GM10248 (cell line): ENCODE measurements around the gene REL.

Source experiments
- CTCF ChIA-PET: fragments of 300-600 bp; sonication (Branson Sonifier 250); formaldehyde crosslinking; extraction: SDS; loops from one replicate; lab custom pipeline; 2021; ENCODE audit warnings: antibody characterized with exemption; lab: Yijun Ruan, JAX
- POLR2A ChIA-PET: fragments of 350-650 bp; sonication (Branson Sonifier 250); formaldehyde crosslinking; extraction: SDS; loops from one replicate; lab custom pipeline; 2020; ENCODE audit warnings: antibody characterized with exemption; lab: Yijun Ruan, JAX
- DNase-seq: peaks from one replicate; pipeline ENCODE4 v3.0.0; 2012; ENCODE audit errors: extremely low spot score
- TF ChIP-seq, protein P1 (sequence below): IDR thresholded peaks from 2 replicates; pipeline ENCODE4 v1.5.1; 2012; ENCODE audit warnings: mild to moderate bottlenecking, low read depth; ENCODE audit errors: extremely low read depth, missing control alignments, control extremely low read depth

Gene REL

DNA sequence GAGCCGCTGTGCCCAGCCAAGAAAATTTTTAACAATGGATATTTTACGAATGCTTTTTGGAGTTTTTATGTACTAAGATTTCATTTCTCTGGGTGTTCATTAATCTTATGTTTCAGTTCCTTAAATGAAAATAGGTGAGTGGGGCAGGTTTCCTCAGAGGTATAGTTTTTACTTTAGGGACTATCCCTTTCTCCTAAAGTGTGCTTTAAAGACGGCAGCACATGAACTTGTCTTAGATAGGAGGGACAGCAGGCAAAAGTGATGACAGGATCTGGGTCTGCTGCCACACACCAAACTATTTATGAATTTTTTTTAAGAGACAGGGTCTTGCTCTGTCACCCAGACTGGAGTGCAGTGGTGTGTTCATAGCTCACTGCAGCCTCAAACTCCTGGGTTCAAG lies 8.0 kb upstream of the REL start:
- DNase-seq = peak; percentile 76
- ChIA-PET POLR2A (no interaction called here), CTCF (interaction anchor here (0.7 kb wide), 1 partner anchor 14 kb away, joined by 3 read pairs; no protein-coding TSS in a partner anchor)
- TF ChIP-seq, protein P1, sequence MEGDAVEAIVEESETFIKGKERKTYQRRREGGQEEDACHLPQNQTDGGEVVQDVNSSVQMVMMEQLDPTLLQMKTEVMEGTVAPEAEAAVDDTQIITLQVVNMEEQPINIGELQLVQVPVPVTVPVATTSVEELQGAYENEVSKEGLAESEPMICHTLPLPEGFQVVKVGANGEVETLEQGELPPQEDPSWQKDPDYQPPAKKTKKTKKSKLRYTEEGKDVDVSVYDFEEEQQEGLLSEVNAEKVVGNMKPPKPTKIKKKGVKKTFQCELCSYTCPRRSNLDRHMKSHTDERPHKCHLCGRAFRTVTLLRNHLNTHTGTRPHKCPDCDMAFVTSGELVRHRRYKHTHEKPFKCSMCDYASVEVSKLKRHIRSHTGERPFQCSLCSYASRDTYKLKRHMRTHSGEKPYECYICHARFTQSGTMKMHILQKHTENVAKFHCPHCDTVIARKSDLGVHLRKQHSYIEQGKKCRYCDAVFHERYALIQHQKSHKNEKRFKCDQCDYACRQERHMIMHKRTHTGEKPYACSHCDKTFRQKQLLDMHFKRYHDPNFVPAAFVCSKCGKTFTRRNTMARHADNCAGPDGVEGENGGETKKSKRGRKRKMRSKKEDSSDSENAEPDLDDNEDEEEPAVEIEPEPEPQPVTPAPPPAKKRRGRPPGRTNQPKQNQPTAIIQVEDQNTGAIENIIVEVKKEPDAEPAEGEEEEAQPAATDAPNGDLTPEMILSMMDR = no peak

DNA sequence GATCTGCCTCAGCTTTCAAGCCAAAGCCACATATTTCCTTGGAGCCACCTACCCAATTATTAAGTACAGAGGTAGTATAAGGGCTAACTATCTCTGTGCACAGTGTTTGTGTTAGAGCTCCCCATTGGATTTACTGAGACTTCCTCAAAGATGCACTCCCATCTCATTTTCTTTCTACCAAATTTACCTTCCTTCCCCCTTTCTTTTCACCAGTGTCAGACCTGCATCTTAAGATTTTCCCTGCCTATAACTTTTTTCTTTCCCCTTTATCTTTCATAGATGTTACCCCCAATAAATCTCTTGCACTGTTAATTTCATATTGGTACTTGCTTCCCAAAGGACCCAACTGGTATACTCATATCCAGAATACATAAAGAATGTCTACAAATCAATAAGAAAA lies 5.9 kb upstream of the REL start:
- ChIA-PET CTCF (interaction anchor here (0.9 kb wide), 1 partner anchor 22 kb away, joined by 3 read pairs; no protein-coding TSS in a partner anchor), POLR2A (no interaction called here)
- TF ChIP-seq, protein P1 = no peak
- DNase-seq = no peak

DNA sequence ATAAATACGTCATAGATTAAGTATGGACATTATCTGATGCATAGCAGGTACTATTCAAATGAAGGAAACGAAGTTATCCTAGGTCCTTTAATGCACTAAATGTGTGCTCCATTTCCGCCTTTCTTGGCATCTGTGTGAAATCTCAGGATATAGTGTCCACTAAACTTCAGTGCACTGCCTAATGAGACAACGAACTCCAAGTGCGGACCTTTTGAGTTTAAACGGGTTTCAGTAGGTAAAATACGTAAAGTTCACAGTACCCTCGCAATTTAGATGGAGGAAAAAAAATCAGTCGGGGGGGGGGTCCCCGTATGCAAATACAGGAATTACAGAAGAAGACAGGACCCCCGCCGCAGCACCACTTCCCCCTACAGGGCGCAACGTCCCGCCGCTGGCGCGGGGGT lies 729 bp upstream of the REL start:
- TF ChIP-seq, protein P1 = peak; percentile 14
- DNase-seq = no peak
- ChIA-PET POLR2A (interaction anchor here (0.6 kb wide), 1 partner anchor 10 kb away, joined by 4 read pairs; no protein-coding TSS in a partner anchor), CTCF (interaction anchor here (1.0 to 2.1 kb wide), 5 partner anchors 12 to 87 kb away, joined by 3 to 5 read pairs (median 4); no protein-coding TSS in a partner anchor)

DNA sequence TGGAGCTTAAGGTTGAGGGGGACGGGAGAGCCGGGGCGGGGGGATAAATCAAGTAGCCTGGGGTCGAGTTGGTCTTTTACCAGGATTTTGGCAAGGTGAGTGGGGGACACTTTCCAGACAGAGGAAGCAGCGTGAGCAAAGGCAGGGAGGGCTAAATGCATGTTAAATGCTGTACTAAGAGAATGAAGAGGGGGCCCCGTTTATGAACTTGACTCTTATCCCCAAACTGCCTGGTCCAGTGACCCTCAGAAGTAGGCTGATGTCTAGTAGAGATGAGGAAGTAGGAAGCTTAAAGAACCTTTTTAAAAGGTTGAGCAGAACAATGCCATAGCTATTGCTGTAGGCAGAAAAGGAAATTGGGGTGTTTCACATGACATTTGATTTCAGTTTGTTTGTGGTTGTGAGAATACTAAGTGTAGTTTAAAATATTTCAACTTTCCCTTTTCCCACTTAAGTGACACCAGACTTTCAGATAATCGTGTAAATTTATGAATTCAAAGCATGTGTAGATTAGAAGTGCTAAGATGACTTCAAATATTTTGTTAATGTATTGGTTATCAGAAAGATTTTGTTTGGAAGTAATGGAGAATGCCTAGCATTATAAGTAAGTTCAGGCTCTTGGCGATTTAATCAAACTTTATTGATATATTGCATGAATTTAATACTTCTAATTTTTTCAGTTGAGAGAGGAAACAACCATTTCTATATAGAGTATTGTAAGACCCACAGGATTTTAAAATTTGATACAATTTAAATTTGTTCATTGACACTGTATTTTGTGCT lies 1.8 kb downstream of the REL start:
- TF ChIP-seq, protein P1 = no peak
- peak; percentile 28 for DNase-seq
- ChIA-PET CTCF (interaction anchor here (1.0 to 2.6 kb wide), 6 partner anchors 9 to 176 kb away, joined by 3 to 13 read pairs (median 4); no protein-coding TSS in a partner anchor), POLR2A (interaction anchor here (0.9 to 1.8 kb wide), 2 partner anchors 44 to 51 kb away, joined by 3 to 9 read pairs; no protein-coding TSS in a partner anchor)

DNA sequence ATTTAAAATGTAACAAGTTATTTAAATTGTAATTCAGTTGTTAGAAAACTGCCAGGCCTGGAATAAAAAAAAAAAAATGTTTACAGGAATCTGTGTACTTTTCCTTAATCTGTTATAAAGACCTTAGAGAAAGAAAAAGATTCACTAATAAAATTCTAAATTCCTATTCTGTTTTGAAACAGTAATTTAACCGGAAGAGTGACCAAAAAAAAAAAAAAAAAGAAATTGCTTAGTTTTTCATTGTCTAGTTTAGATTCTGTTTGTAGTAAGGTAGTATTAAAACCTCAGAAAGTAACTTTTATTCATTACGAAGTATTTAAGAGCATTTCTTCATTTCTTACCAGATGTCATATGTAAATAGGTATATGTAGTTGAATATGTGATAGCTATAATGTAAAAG lies 2.5 kb downstream of the REL start:
- DNase-seq = no peak
- TF ChIP-seq, protein P1 = no peak
- CTCF ChIA-PET = interaction anchor here (1.0 to 2.0 kb wide), 3 partner anchors 45 to 114 kb away, joined by 3 to 7 read pairs (median 5); no protein-coding TSS in a partner anchor
- POLR2A ChIA-PET = no interaction called here

DNA sequence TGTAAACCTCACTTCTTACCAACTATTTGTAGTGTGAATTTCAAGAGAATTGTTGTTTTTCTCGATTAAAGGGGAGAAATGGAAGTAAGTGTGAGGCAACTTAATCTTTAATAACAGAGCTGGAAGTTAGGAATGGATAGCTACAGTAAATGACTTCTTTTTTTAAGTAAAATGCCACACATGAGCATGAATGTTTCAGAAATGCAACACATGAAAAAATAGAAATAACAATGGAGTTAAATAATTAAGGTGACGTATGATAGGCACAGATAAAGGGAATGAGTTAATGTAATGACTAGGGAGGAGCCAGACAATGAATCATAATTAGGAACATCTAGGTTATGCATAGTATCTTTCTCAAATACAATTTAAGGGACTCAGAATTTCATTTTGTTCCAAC lies 3.4 kb downstream of the REL start:
- ChIA-PET POLR2A (interaction anchor here (0.6 kb wide), 1 partner anchor 67 kb away, joined by 3 read pairs; no protein-coding TSS in a partner anchor), CTCF (interaction anchor here (1.0 to 2.0 kb wide), 3 partner anchors 46 to 114 kb away, joined by 3 to 7 read pairs (median 5); no protein-coding TSS in a partner anchor)
- TF ChIP-seq, protein P1 = no peak
- no peak for DNase-seq
